GM21381 (cell line): ENCODE measurements around the gene CFAP97D1.
A peak's percentile ranks its signal among the peaks of the same experiment; 100 is the strongest.

ENCODE experiments used
- ATAC-seq: cut with Tn5 transposase; IDR thresholded peaks from one replicate; pipeline ENCODE4 v1.9.1; 2021; ENCODE audit warnings: mild to moderate bottlenecking, moderate library complexity; ENCODE audit not compliant: unreplicated experiment

Gene CFAP97D1

DNA sequence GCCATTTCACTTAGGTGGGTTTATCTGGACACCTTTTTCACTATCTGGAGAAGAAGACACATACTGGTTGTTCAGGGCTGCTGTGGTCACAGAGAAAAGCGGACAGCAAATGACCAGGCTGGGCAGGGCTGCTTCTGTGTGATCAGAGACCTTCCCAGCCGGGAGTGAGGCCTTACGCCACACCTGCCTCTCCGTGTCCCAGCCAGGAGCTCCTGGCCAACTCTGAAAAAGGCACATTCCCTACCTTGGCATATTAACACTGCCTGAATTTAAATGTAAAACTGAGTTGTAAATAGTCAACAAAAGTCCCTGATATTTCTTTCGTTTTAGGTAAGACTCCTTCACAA is 12.5 kb upstream of the CFAP97D1 start:
- no peak for ATAC-seq

DNA sequence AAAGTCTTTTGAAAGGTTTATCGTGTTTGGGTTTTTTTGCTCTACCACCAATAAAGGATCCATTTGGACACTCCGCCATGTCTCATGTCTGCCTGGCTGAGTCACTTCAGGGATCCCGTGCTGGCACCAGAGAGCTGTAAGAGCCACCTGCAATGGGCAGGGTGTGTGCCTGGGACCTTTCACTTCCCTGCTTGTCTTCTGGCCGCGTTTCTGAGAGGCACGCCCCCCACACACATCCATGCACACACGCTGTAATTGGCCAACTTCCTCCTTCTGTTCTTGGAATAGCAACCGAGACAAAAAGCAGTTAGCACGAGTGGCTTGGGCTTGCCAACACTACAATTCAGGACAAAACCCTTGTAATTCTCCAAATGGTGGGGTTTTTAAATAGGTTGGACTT is 11.9 kb upstream of the CFAP97D1 start:
- ATAC-seq, result no peak

GRCh38 chr17:43768943-43769342 is 11.3 kb upstream of the CFAP97D1 start:
- no peak for ATAC-seq

GRCh38 chr17:43769426-43769825 is 10.8 kb upstream of the CFAP97D1 start:
- ATAC-seq, result no peak

GRCh38 chr17:43769859-43770258 is 10.4 kb upstream of the CFAP97D1 start:
- ATAC-seq, result no peak

DNA sequence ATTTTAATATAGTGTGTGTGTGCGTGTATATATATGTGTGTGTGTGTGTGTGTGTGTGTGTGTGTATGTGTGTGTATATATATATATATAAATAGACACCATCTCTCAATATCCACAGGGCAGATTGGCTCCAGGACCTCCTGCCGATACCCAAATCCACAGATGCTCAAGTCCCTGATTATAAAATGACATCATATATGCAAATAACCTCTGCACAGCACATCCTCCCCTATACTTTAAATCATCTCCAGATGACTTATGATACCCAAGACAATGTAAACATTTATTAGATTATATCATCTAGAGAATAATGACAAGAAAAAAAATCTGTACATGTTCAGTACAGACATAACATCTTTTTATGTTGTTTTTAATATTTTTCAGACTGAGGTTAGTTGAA is 9.3 kb upstream of the CFAP97D1 start:
- ATAC-seq, result no peak

- ATAC-seq, result no peak
Observed at GRCh38 chr17:43771463-43771862, 8.8 kb upstream of the CFAP97D1 start.

DNA sequence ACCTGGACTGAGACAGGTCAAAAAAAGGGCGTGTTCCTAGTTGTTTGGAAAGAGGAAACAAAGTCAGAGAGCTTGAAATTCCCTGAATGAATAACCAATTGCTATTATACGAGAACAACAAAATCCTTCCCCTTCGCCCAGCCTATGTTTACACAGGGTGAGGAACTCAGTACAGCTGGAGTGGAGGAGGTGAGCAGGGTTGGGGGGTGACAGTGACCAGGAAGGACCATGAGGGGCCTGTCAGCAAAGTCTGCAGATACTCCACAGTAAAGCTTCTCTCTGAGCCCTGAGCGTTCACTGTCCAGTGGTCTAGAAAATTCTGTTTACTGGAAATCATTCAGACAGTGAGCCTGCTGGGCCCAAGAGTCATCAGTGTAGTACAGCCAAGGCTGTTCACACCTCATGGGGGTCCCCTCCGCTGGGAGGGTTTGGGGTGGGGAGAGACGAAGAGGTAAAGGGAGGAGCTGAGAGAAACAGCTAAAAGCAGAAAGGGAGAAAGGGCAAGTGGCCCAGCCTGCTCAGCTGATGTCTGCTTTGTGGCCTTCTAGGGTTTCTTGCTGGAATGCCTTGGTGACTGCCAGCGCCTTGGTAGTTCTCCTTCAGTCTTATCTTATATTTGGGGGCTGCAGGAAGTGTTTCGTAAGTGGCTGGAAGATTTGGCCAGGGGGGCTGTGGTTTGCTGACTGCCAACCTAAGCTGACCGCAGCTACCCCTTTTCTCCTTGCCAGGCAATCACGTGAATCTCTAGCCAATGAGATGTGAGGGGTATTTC is 7.2 kb upstream of the CFAP97D1 start:
- ATAC-seq, result no peak

DNA sequence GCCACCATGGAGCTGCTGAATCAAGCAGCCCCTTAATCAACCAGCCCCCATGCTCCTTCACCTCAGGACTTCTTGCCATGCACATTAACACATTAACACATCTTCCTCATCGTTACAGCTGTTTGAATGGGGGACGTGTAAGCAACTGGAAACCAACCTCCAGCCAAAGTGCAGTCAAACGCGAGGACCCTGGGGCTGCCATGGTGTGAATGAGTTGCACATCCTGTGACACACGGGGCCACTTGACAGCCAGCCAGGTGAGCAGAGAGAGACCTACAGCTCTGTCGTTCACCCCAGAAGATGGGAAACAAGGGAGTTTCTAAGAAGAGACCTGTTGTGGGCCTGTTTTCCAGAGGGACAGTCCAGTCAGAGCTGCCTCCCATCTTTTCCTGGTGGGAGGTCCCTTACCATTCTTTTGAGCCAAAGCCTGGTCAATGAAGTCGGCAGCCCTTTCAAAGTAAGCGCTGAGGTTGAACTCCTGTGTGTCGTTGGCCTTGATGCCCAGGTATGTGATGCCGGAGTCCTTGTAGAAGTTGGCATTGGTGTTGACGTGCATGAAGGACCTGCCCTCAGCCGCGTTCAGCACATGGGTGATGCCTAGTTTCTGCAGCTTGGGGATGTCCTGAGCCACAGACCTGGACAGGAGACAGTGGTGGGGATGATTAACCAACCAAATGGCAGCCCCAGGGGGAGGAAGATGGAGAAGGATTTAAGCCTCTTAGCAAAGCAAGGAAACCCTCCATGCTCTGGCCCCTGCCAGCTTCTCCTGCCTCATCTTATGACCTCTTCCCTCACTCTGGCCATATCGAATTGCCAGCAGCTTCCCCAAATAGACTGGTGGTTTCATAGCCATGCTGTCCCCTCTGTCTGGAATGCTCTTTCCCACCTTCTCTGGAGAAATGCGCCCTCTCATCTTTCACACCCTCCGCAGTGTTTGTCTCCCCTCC is 5.7 kb upstream of the CFAP97D1 start:
- ATAC-seq, result no peak

GRCh38 chr17:43778337-43779144 is 1.7 kb upstream of the CFAP97D1 start, which contains the start of gene DUSP3:
DUSP3 (minus strand) TSS chr17:43778977; CDS start chr17:43778924, 53 bp downstream.
- ATAC-seq, result peak; percentile 75

GRCh38 chr17:43779145-43780125 is 800 bp upstream of the CFAP97D1 start:
- no peak for ATAC-seq

- ATAC-seq, result no peak
Observed at GRCh38 chr17:43782913-43783680, 2.9 kb downstream of the CFAP97D1 start.

GRCh38 chr17:43784068-43784467 is 3.8 kb downstream of the CFAP97D1 start:
- no peak for ATAC-seq

DNA sequence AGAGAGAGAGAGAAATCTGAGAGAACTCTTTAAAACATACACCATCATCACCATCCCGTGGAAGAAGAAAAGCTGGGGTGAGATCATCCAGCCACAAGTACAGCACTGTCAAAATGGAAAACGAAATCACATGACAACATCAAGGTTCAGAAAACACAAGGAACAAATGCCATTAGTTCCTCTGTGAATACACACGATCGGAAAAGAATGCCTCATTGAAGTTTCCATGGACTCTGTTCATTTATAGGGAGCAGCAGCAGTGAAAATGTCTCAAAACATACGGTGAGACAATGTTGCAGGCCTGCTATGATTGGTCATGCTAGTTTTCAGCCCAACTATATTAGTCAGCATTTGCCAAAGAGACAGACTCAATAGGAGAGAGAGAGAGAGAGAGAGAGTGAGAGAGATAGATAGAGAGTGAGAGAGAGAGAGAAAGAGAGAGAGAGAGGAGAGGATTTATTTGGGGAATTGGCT is 4.4 kb downstream of the CFAP97D1 start:
- ATAC-seq, result no peak

DNA sequence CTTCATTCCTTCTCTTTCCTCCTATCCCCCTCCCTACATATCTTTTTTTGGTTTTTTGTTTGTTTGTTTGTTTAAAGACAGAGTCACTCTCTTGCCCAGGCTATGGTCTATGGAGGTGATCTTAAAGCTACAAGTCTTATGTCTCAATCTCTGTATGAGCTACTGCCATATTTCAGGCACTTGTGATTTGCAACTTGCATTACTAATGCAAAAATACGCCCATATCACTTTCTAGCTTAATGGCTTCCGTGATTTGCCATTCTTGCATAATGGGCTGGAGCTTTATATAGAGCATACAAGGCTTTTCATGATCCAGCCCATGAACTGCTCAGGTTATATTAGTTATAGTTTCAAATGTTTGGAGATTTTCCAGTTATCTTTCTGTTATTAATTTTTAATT is 7.5 kb downstream of the CFAP97D1 start:
- ATAC-seq, result no peak

- no peak for ATAC-seq
Observed at GRCh38 chr17:43788540-43788939, 8.3 kb downstream of the CFAP97D1 start.

DNA sequence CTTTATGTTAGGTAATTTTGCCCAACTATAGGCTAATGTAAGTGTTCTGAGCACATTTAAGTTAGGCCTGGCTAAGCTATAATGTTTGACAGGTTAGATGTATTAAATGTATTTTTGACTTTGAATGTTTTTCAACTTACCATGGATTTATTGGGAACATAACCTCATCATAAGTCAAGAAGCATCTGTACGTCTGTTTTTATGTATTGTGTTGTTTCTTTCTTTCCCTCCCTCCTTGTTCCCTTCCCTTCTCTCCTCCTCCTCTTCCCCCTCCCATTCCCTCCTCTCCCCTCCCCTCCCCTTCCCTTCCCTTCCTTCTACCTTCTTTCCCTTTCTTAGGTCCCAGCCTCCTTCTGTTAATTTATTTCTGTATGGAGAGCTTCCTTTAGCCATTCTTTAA is 9.2 kb downstream of the CFAP97D1 start:
- ATAC-seq, result no peak

GRCh38 chr17:43790311-43790940 is 10.2 kb downstream of the CFAP97D1 start:
- ATAC-seq, result no peak

DNA sequence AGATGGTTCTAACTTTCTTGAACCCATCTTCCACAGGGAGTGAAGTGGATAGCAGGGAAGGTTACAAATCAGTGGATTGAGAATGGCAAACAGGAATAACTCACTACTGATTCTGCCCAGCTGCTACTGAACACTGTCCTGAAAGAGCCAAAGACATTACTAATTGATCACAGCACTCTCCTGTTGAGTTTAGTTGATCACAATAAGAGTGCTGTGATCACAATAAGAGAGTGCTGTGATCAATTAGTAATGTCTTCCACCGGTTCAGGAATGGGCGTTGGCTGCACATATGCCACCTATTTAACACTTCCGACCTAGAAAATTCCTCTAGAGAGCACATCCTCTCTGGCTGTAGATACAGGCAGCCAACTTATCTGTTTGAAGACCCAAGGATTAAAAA is 11.4 kb downstream of the CFAP97D1 start:
- no peak for ATAC-seq
